ENCODE measurements around the gene CUEDC1. TPM values are rescaled to one million over a fixed set of nuclear protein-coding genes. Genes with fewer than 3 reads are reported as not detected.
A peak's percentile ranks its signal among the peaks of the same experiment; 100 is the strongest.

The CUEDC1 gene
- total and polyA plus RNA-seq, 2 of the 13 experiments (the other 11 are each of a cell fraction or from before 2014, with no cell fraction given): 7.4 to 12.9 TPM

DNA sequence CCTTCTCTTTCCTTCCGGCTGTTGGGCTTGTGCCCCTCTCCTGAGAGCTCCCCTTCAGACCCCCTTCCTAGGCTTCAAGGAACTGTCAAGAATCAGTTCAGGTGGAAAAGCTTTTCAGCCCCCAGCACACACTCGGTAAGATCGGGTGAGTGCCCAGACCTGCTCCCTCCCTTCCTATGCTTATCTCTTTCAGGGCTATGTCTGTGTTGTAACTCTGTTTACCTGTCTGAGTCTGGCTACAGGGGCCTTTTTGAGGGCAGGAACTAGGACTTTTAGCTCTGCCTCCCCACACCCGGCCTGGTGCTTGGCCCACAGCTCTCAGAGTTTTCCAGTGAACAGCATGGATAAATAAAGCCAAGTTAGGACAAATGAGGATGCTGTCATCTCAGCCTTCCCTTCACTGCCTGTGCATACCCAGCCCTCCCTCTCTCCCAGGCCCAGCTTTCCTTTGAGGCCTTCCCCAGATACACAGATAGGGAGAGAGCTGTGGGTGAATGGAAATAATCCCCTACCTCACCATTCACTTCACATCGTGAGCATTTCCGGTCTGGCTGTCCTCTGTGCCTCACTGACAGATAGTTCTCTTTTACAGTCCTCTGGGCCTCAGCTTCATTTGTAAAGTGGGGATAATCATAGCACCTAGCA is 99.7 kb downstream of the CUEDC1 start (continued):
- no peak for TF ChIP-seq ZC3H13 (CRISPR knock-in tag; IDR thresholded peaks at IDR 0.05)
- no peak for TF ChIP-seq U2AF1 (optimal IDR thresholded peaks at IDR 0.05; ENCODE audit: low read depth, low read length)
- TF ChIP-seq, protein P1, sequence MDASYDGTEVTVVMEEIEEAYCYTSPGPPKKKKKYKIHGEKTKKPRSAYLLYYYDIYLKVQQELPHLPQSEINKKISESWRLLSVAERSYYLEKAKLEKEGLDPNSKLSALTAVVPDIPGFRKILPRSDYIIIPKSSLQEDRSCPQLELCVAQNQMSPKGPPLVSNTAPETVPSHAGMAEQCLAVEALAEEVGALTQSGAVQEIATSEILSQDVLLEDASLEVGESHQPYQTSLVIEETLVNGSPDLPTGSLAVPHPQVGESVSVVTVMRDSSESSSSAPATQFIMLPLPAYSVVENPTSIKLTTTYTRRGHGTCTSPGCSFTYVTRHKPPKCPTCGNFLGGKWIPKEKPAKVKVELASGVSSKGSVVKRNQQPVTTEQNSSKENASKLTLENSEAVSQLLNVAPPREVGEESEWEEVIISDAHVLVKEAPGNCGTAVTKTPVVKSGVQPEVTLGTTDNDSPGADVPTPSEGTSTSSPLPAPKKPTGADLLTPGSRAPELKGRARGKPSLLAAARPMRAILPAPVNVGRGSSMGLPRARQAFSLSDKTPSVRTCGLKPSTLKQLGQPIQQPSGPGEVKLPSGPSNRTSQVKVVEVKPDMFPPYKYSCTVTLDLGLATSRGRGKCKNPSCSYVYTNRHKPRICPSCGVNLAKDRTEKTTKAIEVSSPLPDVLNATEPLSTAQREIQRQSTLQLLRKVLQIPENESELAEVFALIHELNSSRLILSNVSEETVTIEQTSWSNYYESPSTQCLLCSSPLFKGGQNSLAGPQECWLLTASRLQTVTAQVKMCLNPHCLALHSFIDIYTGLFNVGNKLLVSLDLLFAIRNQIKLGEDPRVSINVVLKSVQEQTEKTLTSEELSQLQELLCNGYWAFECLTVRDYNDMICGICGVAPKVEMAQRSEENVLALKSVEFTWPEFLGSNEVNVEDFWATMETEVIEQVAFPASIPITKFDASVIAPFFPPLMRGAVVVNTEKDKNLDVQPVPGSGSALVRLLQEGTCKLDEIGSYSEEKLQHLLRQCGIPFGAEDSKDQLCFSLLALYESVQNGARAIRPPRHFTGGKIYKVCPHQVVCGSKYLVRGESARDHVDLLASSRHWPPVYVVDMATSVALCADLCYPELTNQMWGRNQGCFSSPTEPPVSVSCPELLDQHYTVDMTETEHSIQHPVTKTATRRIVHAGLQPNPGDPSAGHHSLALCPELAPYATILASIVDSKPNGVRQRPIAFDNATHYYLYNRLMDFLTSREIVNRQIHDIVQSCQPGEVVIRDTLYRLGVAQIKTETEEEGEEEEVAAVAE (CRISPR knock-in tag; IDR thresholded peaks at IDR 0.05; ENCODE audit: borderline replicate concordance): peak; percentile 76; the same call in 1 of the 2 replicates
- TF ChIP-seq, protein P2, sequence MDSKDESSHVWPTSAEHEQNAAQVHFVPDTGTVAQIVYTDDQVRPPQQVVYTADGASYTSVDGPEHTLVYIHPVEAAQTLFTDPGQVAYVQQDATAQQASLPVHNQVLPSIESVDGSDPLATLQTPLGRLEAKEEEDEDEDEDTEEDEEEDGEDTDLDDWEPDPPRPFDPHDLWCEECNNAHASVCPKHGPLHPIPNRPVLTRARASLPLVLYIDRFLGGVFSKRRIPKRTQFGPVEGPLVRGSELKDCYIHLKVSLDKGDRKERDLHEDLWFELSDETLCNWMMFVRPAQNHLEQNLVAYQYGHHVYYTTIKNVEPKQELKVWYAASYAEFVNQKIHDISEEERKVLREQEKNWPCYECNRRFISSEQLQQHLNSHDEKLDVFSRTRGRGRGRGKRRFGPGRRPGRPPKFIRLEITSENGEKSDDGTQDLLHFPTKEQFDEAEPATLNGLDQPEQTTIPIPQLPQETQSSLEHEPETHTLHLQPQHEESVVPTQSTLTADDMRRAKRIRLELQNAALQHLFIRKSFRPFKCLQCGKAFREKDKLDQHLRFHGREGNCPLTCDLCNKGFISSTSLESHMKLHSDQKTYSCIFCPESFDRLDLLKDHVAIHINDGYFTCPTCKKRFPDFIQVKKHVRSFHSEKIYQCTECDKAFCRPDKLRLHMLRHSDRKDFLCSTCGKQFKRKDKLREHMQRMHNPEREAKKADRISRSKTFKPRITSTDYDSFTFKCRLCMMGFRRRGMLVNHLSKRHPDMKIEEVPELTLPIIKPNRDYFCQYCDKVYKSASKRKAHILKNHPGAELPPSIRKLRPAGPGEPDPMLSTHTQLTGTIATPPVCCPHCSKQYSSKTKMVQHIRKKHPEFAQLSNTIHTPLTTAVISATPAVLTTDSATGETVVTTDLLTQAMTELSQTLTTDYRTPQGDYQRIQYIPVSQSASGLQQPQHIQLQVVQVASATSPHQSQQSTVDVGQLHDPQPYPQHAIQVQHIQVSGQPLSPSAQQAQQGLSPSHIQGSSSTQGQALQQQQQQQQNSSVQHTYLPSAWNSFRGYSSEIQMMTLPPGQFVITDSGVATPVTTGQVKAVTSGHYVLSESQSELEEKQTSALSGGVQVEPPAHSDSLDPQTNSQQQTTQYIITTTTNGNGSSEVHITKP (CRISPR knock-in tag; IDR thresholded peaks at IDR 0.05; ENCODE audit: low read depth): 0 out of 2 replicates have a peak, but pooled peaks have one; percentile 57
- no peak; the same call in 1 of the 2 replicates for TF ChIP-seq ZNF772 (CRISPR knock-in tag; IDR thresholded peaks at IDR 0.05)
- TF ChIP-seq KDM5A (IDR thresholded peaks at IDR 0.05; ENCODE audit: borderline replicate concordance, low read length): no peak
- TF ChIP-seq MIXL1 (CRISPR knock-in tag; IDR thresholded peaks at IDR 0.05): peak; percentile 58; the same call in 1 of the 2 replicates
- TF ChIP-seq PHF21A (CRISPR knock-in tag; IDR thresholded peaks at IDR 0.05): peak; percentile 95
- TF ChIP-seq RORA (CRISPR knock-in tag; IDR thresholded peaks at IDR 0.05): no peak
- TF ChIP-seq GATA4 (IDR thresholded peaks at IDR 0.05; ENCODE audit: borderline replicate concordance, low read depth): peak; percentile 92
- no peak for TF ChIP-seq KDM1A (CRISPR knock-in tag; IDR thresholded peaks at IDR 0.05)
- peak; percentile 86 for TF ChIP-seq HNF4A (CRISPR knock-in tag; IDR thresholded peaks at IDR 0.05)
- no peak for TF ChIP-seq IRX3 (CRISPR knock-in tag; IDR thresholded peaks at IDR 0.05; ENCODE audit: borderline replicate concordance, low read depth)
- peak; percentile 54; the same call in 1 of the 2 replicates for TF ChIP-seq SRF (IDR thresholded peaks at IDR 0.05; ENCODE audit: low read depth, low read length)
- peak; percentile 93 for TF ChIP-seq ZBTB7B (CRISPR knock-in tag; IDR thresholded peaks at IDR 0.05)
- TF ChIP-seq ISL2 (CRISPR knock-in tag; IDR thresholded peaks at IDR 0.05): peak; percentile 91
- TF ChIP-seq BRCA1 (CRISPR knock-in tag; IDR thresholded peaks at IDR 0.05): no peak
- no peak for TF ChIP-seq NFE2L2 (IDR thresholded peaks at IDR 0.05; ENCODE audit: low read length)
- no peak for TF ChIP-seq EZH2 (conservative IDR thresholded peaks at IDR 0.05; ENCODE audit: low read depth, low read length)
- TF ChIP-seq HIVEP1 (CRISPR knock-in tag; IDR thresholded peaks at IDR 0.05): no peak
- TF ChIP-seq, protein P3, sequence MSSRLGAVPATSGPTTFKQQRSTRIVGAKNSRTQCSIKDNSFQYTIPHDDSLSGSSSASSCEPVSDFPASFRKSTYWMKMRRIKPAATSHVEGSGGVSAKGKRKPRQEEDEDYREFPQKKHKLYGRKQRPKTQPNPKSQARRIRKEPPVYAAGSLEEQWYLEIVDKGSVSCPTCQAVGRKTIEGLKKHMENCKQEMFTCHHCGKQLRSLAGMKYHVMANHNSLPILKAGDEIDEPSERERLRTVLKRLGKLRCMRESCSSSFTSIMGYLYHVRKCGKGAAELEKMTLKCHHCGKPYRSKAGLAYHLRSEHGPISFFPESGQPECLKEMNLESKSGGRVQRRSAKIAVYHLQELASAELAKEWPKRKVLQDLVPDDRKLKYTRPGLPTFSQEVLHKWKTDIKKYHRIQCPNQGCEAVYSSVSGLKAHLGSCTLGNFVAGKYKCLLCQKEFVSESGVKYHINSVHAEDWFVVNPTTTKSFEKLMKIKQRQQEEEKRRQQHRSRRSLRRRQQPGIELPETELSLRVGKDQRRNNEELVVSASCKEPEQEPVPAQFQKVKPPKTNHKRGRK (CRISPR knock-in tag; IDR thresholded peaks at IDR 0.05): no peak
- TF ChIP-seq ZNF737 (CRISPR knock-in tag; IDR thresholded peaks at IDR 0.05; ENCODE audit: borderline replicate concordance): no peak

Measured in HepG2 (cell line).